Progenitor cell of endocrine pancreas (in vitro differentiated cells): ENCODE results near the gene MC1R. TPM values are rescaled to one million over a fixed set of nuclear protein-coding genes. Genes with fewer than 3 reads are reported as not detected.

ENCODE experiments used
- DNase-seq: peaks from one replicate; pipeline ENCODE4 v3.0.0; 2021; ENCODE audit warnings: low spot score; ENCODE audit not compliant: unreplicated experiment
- H3K27ac Mint-ChIP-seq: 2 replicates; pipeline ENCODE4 v1.8.0; 2021; ENCODE audit warnings: mild to moderate bottlenecking, moderate library complexity, mixed read lengths
- H3K27me3 Mint-ChIP-seq: 2 replicates; pipeline ENCODE4 v1.8.0; 2021; ENCODE audit warnings: mixed read lengths
- H3K36me3 Mint-ChIP-seq: 2 replicates; pipeline ENCODE4 v1.8.0; 2022; ENCODE audit warnings: mixed read lengths; ENCODE audit not compliant: insufficient read depth
- H3K4me1 Mint-ChIP-seq: 2 replicates; pipeline ENCODE4 v1.8.0; 2021; ENCODE audit warnings: low read depth, mixed read lengths
- H3K4me3 Mint-ChIP-seq: 2 replicates; pipeline ENCODE4 v1.8.0; 2021; ENCODE audit warnings: low read depth, mild to moderate bottlenecking, moderate library complexity, mixed read lengths
- H3K9me3 Mint-ChIP-seq: 2 replicates; pipeline ENCODE4 v1.8.0; 2021; ENCODE audit warnings: low read depth, mixed read lengths
- total RNA-seq: library from RNA; stranded (reverse); gene quantifications from 2 replicates; pipeline ENCODE4 v1.2.1, GENCODE V29; 2021
- TF ChIP-seq, protein P1 (sequence below): fragments of 200-600 bp; sonication (generic); IDR thresholded peaks from one replicate; pipeline ENCODE4 v1.5.0; 2021; ENCODE audit warnings: antibody characterized with exemption, mild to moderate bottlenecking; ENCODE audit not compliant: unreplicated experiment

The MC1R gene
- total RNA-seq, 1 donor from 2014 or later: 4.6 TPM

- no peak for DNase-seq
- peak overlapping the region; percentile 63 for H3K27ac Mint-ChIP-seq
- H3K27me3 Mint-ChIP-seq: no peaks in the 10 kb centered on the region
- H3K9me3 Mint-ChIP-seq: no peaks in the 10 kb centered on the region
- H3K4me1 Mint-ChIP-seq: no peaks in the 10 kb centered on the region
- peaks cover 29% of the 10 kb centered on the region for H3K36me3 Mint-ChIP-seq
- TF ChIP-seq, protein P1, sequence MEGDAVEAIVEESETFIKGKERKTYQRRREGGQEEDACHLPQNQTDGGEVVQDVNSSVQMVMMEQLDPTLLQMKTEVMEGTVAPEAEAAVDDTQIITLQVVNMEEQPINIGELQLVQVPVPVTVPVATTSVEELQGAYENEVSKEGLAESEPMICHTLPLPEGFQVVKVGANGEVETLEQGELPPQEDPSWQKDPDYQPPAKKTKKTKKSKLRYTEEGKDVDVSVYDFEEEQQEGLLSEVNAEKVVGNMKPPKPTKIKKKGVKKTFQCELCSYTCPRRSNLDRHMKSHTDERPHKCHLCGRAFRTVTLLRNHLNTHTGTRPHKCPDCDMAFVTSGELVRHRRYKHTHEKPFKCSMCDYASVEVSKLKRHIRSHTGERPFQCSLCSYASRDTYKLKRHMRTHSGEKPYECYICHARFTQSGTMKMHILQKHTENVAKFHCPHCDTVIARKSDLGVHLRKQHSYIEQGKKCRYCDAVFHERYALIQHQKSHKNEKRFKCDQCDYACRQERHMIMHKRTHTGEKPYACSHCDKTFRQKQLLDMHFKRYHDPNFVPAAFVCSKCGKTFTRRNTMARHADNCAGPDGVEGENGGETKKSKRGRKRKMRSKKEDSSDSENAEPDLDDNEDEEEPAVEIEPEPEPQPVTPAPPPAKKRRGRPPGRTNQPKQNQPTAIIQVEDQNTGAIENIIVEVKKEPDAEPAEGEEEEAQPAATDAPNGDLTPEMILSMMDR: no peak
- no peak overlapping the region for H3K4me3 Mint-ChIP-seq
Observed at GRCh38 chr16:89883346-89884040, 35.2 kb upstream of the MC1R start.

DNA sequence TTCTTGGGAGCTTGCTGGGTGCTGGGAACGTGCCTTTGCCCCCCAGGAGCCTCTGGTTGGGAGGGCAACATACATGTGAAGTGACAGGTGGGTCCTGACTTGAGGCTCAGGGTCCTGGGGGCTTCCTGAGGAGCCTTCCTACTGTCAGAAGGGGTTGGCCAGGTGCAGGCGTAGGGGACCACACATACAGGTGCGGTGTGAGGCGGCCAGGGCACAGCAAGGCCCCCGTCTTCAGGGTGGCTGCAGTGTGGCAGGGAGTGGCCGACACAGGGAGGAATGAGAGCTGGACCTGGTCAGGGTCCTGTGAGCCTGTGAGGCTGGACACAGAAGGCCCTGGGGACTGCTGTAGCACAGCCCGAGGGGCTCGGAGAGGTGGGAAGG, 34.6 kb upstream of the MC1R start:
- Mint-ChIP-seq H3K4me3 (no peak overlapping the region), H3K27me3 (no peaks in the 10 kb centered on the region), H3K27ac (peak overlapping the region; percentile 27), H3K9me3 (no peaks in the 10 kb centered on the region), H3K4me1 (no peaks in the 10 kb centered on the region), H3K36me3 (peaks cover 29% of the 10 kb centered on the region)
- no peak for DNase-seq
- TF ChIP-seq, protein P1: no peak

- no peaks in the 10 kb centered on the region for H3K4me1 Mint-ChIP-seq
- H3K36me3 Mint-ChIP-seq: peaks cover 33% of the 10 kb centered on the region
- H3K9me3 Mint-ChIP-seq: no peaks in the 10 kb centered on the region
- DNase-seq: no peak
- TF ChIP-seq, protein P1: no peak
- H3K27ac Mint-ChIP-seq: no peak overlapping the region
- H3K4me3 Mint-ChIP-seq: no peak overlapping the region
- H3K27me3 Mint-ChIP-seq: no peaks in the 10 kb centered on the region
Observed at GRCh38 chr16:89887243-89887642, 31.4 kb upstream of the MC1R start.

GRCh38 chr16:89890200-89890599, 28.5 kb upstream of the MC1R start:
- no peak overlapping the region for H3K27ac Mint-ChIP-seq
- TF ChIP-seq, protein P1: no peak
- no peak overlapping the region for H3K4me3 Mint-ChIP-seq
- H3K9me3 Mint-ChIP-seq: no peaks in the 10 kb centered on the region
- H3K4me1 Mint-ChIP-seq: no peaks in the 10 kb centered on the region
- DNase-seq: no peak
- H3K27me3 Mint-ChIP-seq: no peaks in the 10 kb centered on the region
- peaks cover 22% of the 10 kb centered on the region for H3K36me3 Mint-ChIP-seq

DNA sequence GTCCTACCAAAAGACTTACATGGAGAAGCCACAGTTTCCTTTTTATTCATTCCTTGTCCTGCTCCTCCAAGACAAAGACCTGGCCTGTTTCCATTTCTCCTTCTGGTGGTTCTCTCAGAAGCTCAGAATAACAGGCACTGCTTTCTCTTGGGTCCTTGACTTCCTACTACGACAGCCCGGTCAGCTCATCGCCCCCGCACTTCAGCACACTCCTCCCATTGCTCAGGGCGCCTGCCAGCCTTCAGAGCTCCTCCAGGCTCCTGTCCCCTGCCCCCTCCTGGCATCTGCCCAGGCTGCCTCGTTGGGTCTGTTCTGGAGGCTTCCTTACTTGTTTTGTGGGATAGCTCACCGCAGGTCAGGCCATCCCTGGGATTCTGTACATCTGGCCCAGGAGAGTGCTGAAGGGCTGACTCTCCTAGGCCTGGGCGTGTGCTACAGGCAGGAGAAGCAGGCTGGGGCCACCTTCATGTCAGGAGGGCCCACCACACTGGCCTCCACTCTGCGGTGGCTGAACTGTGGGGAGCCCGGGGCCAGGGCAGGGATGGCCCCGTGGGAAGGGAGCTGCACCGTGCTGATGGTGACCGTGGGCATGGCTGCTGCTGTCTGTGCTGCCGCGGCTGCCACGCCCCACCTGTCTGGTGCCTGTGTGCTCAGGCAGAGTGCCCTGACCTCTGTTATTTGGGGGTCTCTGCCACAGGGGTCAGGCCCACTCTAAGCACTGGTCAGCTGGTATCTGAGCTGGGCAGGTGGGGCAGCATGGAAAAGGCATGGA, 27.6 kb upstream of the MC1R start:
- H3K4me3 Mint-ChIP-seq: no peak overlapping the region
- TF ChIP-seq, protein P1: no peak
- no peak for DNase-seq
- no peaks in the 10 kb centered on the region for H3K4me1 Mint-ChIP-seq
- H3K36me3 Mint-ChIP-seq: peaks cover 19% of the 10 kb centered on the region
- no peaks in the 10 kb centered on the region for H3K9me3 Mint-ChIP-seq
- no peak overlapping the region for H3K27ac Mint-ChIP-seq
- H3K27me3 Mint-ChIP-seq: no peaks in the 10 kb centered on the region
